Common myeloid progenitor, CD34-positive (primary cell): ENCODE data around the gene KRTAP4-5.
"Not testable (repeated sequence)": the region's sequence is repeated elsewhere in the genome, so short reads cannot be mapped to it uniquely, and the experiment has no call there.

Experiments
- CTCF ChIA-PET: fragments of 350-600 bp; sonication (Branson Sonifier 250); formaldehyde crosslinking; loops from one replicate; lab custom pipeline; 2021; ENCODE audit warnings: antibody characterized with exemption; lab: Charles Lee
- POLR2A ChIA-PET: fragments of 350-600 bp; sonication (Branson Sonifier 250); formaldehyde crosslinking; loops from one replicate; lab custom pipeline; 2021; ENCODE audit warnings: antibody characterized with exemption; lab: Charles Lee
- DNase-seq, 3 donors: peaks; one replicate each; pipeline versions ENCODE4 v3.0.0 to v3.0.0-alpha.2; 2013
- H3K27ac ChIP-seq, 2 experiments: 1 replicate in 1 of 2; 2 replicates in 1 of 2; pipeline ENCODE4 v1.7.0; 2013; ENCODE audit warnings: inconsistent platforms in 2 of 2, low read length in 2 of 2, mild to moderate bottlenecking in 2 of 2, low read depth in 1 of 2, moderate library complexity in 1 of 2; ENCODE audit not compliant: severe bottlenecking in 2 of 2, insufficient read depth in 1 of 2, poor library complexity in 1 of 2
- H3K27me3 ChIP-seq, 5 experiments: replicated peaks in 2 of 5; 1 replicate in 3 of 5; 2 replicates in 2 of 5; pipeline versions ENCODE4 v1.6.1 to v1.7.0; 2013; ENCODE audit warnings: low read length in 4 of 5, mild to moderate bottlenecking in 2 of 5, moderate library complexity in 2 of 5, inconsistent platforms in 1 of 5; ENCODE audit not compliant: insufficient read depth in 5 of 5, control insufficient read depth in 4 of 5
- H3K36me3 ChIP-seq, 4 experiments: 1 replicate in 2 of 4; 2 replicates in 2 of 4; pipeline versions ENCODE4 v1.6.1 to v1.7.0; 2013; ENCODE audit warnings: low read length in 3 of 4, control low read depth in 1 of 4, mild to moderate bottlenecking in 1 of 4; ENCODE audit not compliant: control insufficient read depth in 4 of 4, insufficient read depth in 4 of 4
- H3K4me1 ChIP-seq, 4 experiments: 1 replicate in 3 of 4; 2 replicates in 1 of 4; pipeline versions ENCODE4 v1.6.1 to v1.7.1; 2013; ENCODE audit warnings: low read length in 3 of 4, mild to moderate bottlenecking in 3 of 4, control low read depth in 1 of 4, inconsistent platforms in 1 of 4, moderate library complexity in 1 of 4; ENCODE audit not compliant: control insufficient read depth in 4 of 4, insufficient read depth in 4 of 4; ENCODE audit errors: control extremely low read depth in 1 of 4
- H3K4me3 ChIP-seq, 7 experiments: 1 replicate in 4 of 7; 2 replicates in 3 of 7; pipeline versions ENCODE4 v1.5.1 to v1.7.0; 2013; ENCODE audit warnings: mild to moderate bottlenecking in 7 of 7, low read length in 6 of 7, moderate library complexity in 6 of 7, inconsistent platforms in 2 of 7, low read depth in 2 of 7, control low read depth in 1 of 7; ENCODE audit not compliant: insufficient read depth in 4 of 7, control insufficient read depth in 1 of 7; ENCODE audit errors: extremely low read depth in 1 of 7
- H3K9me3 ChIP-seq, 5 experiments: 1 replicate in 4 of 5; 2 replicates in 1 of 5; pipeline versions ENCODE4 v1.6.1 to v1.7.1; 2013; ENCODE audit warnings: low read length in 4 of 5, mild to moderate bottlenecking in 2 of 5, inconsistent platforms in 1 of 5, low read depth in 1 of 5, moderate library complexity in 1 of 5; ENCODE audit not compliant: control insufficient read depth in 4 of 5, insufficient read depth in 2 of 5; ENCODE audit errors: control extremely low read depth in 1 of 5
- WGBS: methylation state at CpG from one replicate; pipeline ENCODE4 v1.1.5; 2013; ENCODE audit not compliant: insufficient coverage; 5-methylcytosine and 5-hydroxymethylcytosine counted together

KRTAP4-5 gene

GRCh38 chr17:41111151-41111885 is 38.3 kb downstream of the KRTAP4-5 start:
- Histone ChIP-seq H3K36me3 (no peaks in the 10 kb centered on the region), H3K27me3 (no peaks in the 10 kb centered on the region), H3K9me3 (peaks cover 0 to 10% (median 0%) of the 10 kb centered on the region in 5 experiments), H3K4me3 (no peak overlapping the region), H3K4me1 (peaks cover 0 to 13% (median 7%) of the 10 kb centered on the region in 4 experiments), H3K27ac (no peak overlapping the region)
- ChIA-PET POLR2A (no interaction called here), CTCF (interaction anchor here (0.6 kb wide), 1 partner anchor 217 kb away, joined by 4 read pairs; no protein-coding TSS in a partner anchor)
- DNase-seq = no peak
- no CpG with 5 or more reads among the region's 2 CpGs for WGBS

DNA sequence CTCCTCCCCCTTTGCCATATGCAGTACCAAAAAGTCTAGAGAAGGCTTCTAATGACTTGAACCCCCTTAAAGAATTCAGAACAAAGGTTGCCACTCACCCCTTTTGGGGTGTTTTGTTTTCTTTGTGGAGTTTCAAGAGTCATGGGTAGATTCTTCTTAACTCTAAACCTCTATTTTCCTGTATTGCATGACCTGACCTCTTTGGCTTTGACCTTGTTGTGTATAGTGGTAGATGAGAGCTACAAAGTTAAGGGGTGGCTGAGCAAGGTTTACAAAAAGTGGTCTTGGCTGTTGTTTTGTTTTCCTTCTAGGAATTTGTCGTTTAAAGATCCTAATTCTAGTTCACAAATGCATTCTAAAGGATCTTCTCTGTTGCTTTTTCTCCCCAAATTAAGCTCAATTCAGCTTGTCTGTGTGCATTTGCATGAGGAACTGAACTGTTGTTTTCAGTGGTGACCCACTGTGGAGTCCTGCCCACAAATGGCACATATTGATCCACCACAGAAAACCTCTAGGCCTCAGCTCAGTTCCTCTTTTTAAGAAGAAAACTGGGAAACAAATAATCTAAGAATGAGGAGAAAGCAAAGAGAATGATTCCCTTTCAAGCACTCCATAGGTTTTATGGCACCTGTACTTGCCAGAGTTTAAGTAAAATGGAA is 40.8 kb downstream of the KRTAP4-5 start:
- H3K36me3 ChIP-seq, DNase-seq, H3K27ac ChIP-seq, POLR2A ChIA-PET, H3K27me3 ChIP-seq, H3K9me3 ChIP-seq, H3K4me3 ChIP-seq: not testable (repeated sequence)
- H3K4me1 ChIP-seq = peaks cover 0 to 13% (median 7%) of the 10 kb centered on the region in 4 experiments
- no CpG with 5 or more reads among the region's 1 CpG for WGBS
- CTCF ChIA-PET = interaction anchor here (1.1 kb wide), 1 partner anchor 200 kb away, joined by 3 read pairs; the partner anchor contains the start of gene KRTAP16-1

GRCh38 chr17:41107941-41108450 is 41.6 kb downstream of the KRTAP4-5 start:
- no peaks in the 10 kb centered on the region for H3K27me3 ChIP-seq
- H3K27ac ChIP-seq = no peak overlapping the region
- POLR2A ChIA-PET = no interaction called here
- H3K9me3 ChIP-seq = peaks cover 0 to 4% (median 0%) of the 10 kb centered on the region in 5 experiments
- CTCF ChIA-PET = no interaction called here
- DNase-seq = no peak
- no peaks in the 10 kb centered on the region for H3K36me3 ChIP-seq
- H3K4me3 ChIP-seq = no peak overlapping the region
- peaks cover 0 to 13% (median 7%) of the 10 kb centered on the region in 4 experiments for H3K4me1 ChIP-seq
- whole genome bisulfite sequencing = 100% methylated on average over 1 of the region's 1 CpG

- H3K27me3 ChIP-seq, POLR2A ChIA-PET: not testable (repeated sequence)
Measured at GRCh38 chr17:41105347-41105746, 44.3 kb downstream of the KRTAP4-5 start, which contains the start of gene KRTAP4-9. KRTAP4-9 (plus strand) TSS chr17:41105389; CDS start chr17:41105389, 0 bp downstream.

GRCh38 chr17:41104386-41105038 is 45.1 kb downstream of the KRTAP4-5 start:
- H3K4me1 ChIP-seq = peaks cover 0 to 18% (median 11%) of the 10 kb centered on the region in 4 experiments
- POLR2A ChIA-PET, H3K36me3 ChIP-seq, H3K27me3 ChIP-seq, CTCF ChIA-PET, H3K27ac ChIP-seq, H3K4me3 ChIP-seq, DNase-seq, H3K9me3 ChIP-seq: not testable (repeated sequence)
- no CpG with 5 or more reads among the region's 2 CpGs for WGBS

More at GRCh38 chr17:41105347-41105746, 44.3 kb downstream of the KRTAP4-5 start, which contains the start of gene KRTAP4-9:
- H3K4me3 ChIP-seq, DNase-seq, H3K9me3 ChIP-seq, CTCF ChIA-PET, H3K36me3 ChIP-seq, H3K27ac ChIP-seq: not testable (repeated sequence)
- H3K4me1 ChIP-seq = peaks cover 0 to 14% (median 8%) of the 10 kb centered on the region in 4 experiments
- 100% methylated on average over 3 of the region's 10 CpGs for WGBS

GRCh38 chr17:41103896-41104295 is 45.7 kb downstream of the KRTAP4-5 start:
- H3K9me3 ChIP-seq = no peaks in the 10 kb centered on the region
- no peak overlapping the region for H3K27ac ChIP-seq
- H3K27me3 ChIP-seq = no peaks in the 10 kb centered on the region
- peaks cover 0 to 17% (median 10%) of the 10 kb centered on the region in 4 experiments for H3K4me1 ChIP-seq
- ChIA-PET CTCF (no interaction called here), POLR2A (interaction anchor here (0.6 kb wide), 1 partner anchor 197 kb away, joined by 3 read pairs; no protein-coding TSS in a partner anchor)
- DNase-seq = no peak
- H3K36me3 ChIP-seq = no peaks in the 10 kb centered on the region
- no peak overlapping the region for H3K4me3 ChIP-seq
- WGBS = no CpG with 5 or more reads among the region's 1 CpG
